ENCODE measurements around the gene HOXA1.

Gene HOXA1

GRCh38 chr7:27093184-27093895 is 2.5 kb downstream of the HOXA1 start:
- no peaks in the 10 kb centered on the region for H3K9me3 ChIP-seq (ENCODE audit: insufficient read depth, low read depth, low read length)
- peaks cover 100% of the 10 kb centered on the region for H3K27me3 ChIP-seq (ENCODE audit: insufficient read depth, low read length)
- whole genome bisulfite sequencing, result 35% methylated on average over 6 of the region's 6 CpGs
- no peak overlapping the region for H3K27ac ChIP-seq (ENCODE audit: low read depth, low read length)
- H3K4me1 ChIP-seq (ENCODE audit: insufficient read depth, low read length), result peaks cover 30% of the 10 kb centered on the region
- H3K9ac ChIP-seq (ENCODE audit: low read depth, low read length), result no peak overlapping the region
- no peaks in the 10 kb centered on the region for H3K36me3 ChIP-seq (ENCODE audit: insufficient read depth, low read length)
- no peak overlapping the region for H3K4me3 ChIP-seq (ENCODE audit: low read length)

- peaks cover 100% of the 10 kb centered on the region for H3K27me3 ChIP-seq (ENCODE audit: insufficient read depth, low read length)
- no peak overlapping the region for H3K9ac ChIP-seq (ENCODE audit: low read depth, low read length)
- H3K4me1 ChIP-seq (ENCODE audit: insufficient read depth, low read length), result peaks cover 30% of the 10 kb centered on the region
- 44% methylated on average over 1 of the region's 1 CpG for WGBS
- H3K36me3 ChIP-seq (ENCODE audit: insufficient read depth, low read length), result no peaks in the 10 kb centered on the region
- H3K4me3 ChIP-seq (ENCODE audit: low read length), result no peak overlapping the region
- no peaks in the 10 kb centered on the region for H3K9me3 ChIP-seq (ENCODE audit: insufficient read depth, low read depth, low read length)
- no peak overlapping the region for H3K27ac ChIP-seq (ENCODE audit: low read depth, low read length)
These were observed 3.0 kb downstream of the HOXA1 start for GRCh38 chr7:27092819-27093110.

- no peak overlapping the region for H3K9ac ChIP-seq (ENCODE audit: low read depth, low read length)
- WGBS, result 6% methylated on average over 9 of the region's 9 CpGs
- H3K4me1 ChIP-seq (ENCODE audit: insufficient read depth, low read length), result peaks cover 30% of the 10 kb centered on the region
These were observed 3.6 kb downstream of the HOXA1 start for GRCh38 chr7:27091941-27092818.

GRCh38 chr7:27091105-27091504 is 4.7 kb downstream of the HOXA1 start:
- H3K36me3 ChIP-seq (ENCODE audit: insufficient read depth, low read length), result no peaks in the 10 kb centered on the region
- H3K4me1 ChIP-seq (ENCODE audit: insufficient read depth, low read length), result peaks cover 30% of the 10 kb centered on the region
- peak overlapping the region; percentile 28; the same call in 1 of the 2 replicates for H3K27ac ChIP-seq (ENCODE audit: low read depth, low read length)
- 0% methylated on average over 3 of the region's 3 CpGs for whole genome bisulfite sequencing
- H3K9ac ChIP-seq (ENCODE audit: low read depth, low read length), result no peak overlapping the region
- H3K27me3 ChIP-seq (ENCODE audit: insufficient read depth, low read length), result peaks cover 98% of the 10 kb centered on the region
- no peak overlapping the region for H3K4me3 ChIP-seq (ENCODE audit: low read length)
- H3K9me3 ChIP-seq (ENCODE audit: insufficient read depth, low read depth, low read length), result no peaks in the 10 kb centered on the region

More at GRCh38 chr7:27091941-27092818, 3.6 kb downstream of the HOXA1 start:
- H3K27ac ChIP-seq (ENCODE audit: low read depth, low read length), result no peak overlapping the region
- no peaks in the 10 kb centered on the region for H3K36me3 ChIP-seq (ENCODE audit: insufficient read depth, low read length)
- no peak overlapping the region for H3K4me3 ChIP-seq (ENCODE audit: low read length)
- H3K27me3 ChIP-seq (ENCODE audit: insufficient read depth, low read length), result peaks cover 100% of the 10 kb centered on the region
- H3K9me3 ChIP-seq (ENCODE audit: insufficient read depth, low read depth, low read length), result no peaks in the 10 kb centered on the region

GRCh38 chr7:27088002-27088922 is 7.5 kb downstream of the HOXA1 start:
- no peaks in the 10 kb centered on the region for H3K9me3 ChIP-seq (ENCODE audit: insufficient read depth, low read depth, low read length)
- no peaks in the 10 kb centered on the region for H3K36me3 ChIP-seq (ENCODE audit: insufficient read depth, low read length)
- H3K9ac ChIP-seq (ENCODE audit: low read depth, low read length), result no peak overlapping the region
- peaks cover 28% of the 10 kb centered on the region for H3K4me1 ChIP-seq (ENCODE audit: insufficient read depth, low read length)
- 95% methylated on average over 67 of the region's 68 CpGs for WGBS
- H3K4me3 ChIP-seq (ENCODE audit: low read length), result no peak overlapping the region
- H3K27me3 ChIP-seq (ENCODE audit: insufficient read depth, low read length), result peaks cover 81% of the 10 kb centered on the region
- H3K27ac ChIP-seq (ENCODE audit: low read depth, low read length), result no peak overlapping the region

- Histone ChIP-seq H3K4me3 (ENCODE audit: low read length) (no peak overlapping the region), H3K27me3 (ENCODE audit: insufficient read depth, low read length) (peaks cover 36% of the 10 kb centered on the region), H3K36me3 (ENCODE audit: insufficient read depth, low read length) (no peaks in the 10 kb centered on the region), H3K9ac (ENCODE audit: low read depth, low read length) (no peak overlapping the region), H3K27ac (ENCODE audit: low read depth, low read length) (no peak overlapping the region), H3K9me3 (ENCODE audit: insufficient read depth, low read depth, low read length) (no peaks in the 10 kb centered on the region), H3K4me1 (ENCODE audit: insufficient read depth, low read length) (peaks cover 8% of the 10 kb centered on the region; the same call in 1 of the 2 replicates)
- 97% methylated on average over 1 of the region's 2 CpGs for WGBS
These were observed 12.2 kb downstream of the HOXA1 start for GRCh38 chr7:27083646-27084045.

GRCh38 chr7:27082171-27082570 is 13.6 kb downstream of the HOXA1 start:
- H3K9me3 ChIP-seq (ENCODE audit: insufficient read depth, low read depth, low read length), result no peaks in the 10 kb centered on the region
- H3K27me3 ChIP-seq (ENCODE audit: insufficient read depth, low read length), result peaks cover 22% of the 10 kb centered on the region
- no peak overlapping the region for H3K4me3 ChIP-seq (ENCODE audit: low read length)
- WGBS, result 90% methylated on average over 1 of the region's 1 CpG
- no peaks in the 10 kb centered on the region for H3K36me3 ChIP-seq (ENCODE audit: insufficient read depth, low read length)
- H3K9ac ChIP-seq (ENCODE audit: low read depth, low read length), result no peak overlapping the region
- no peak overlapping the region for H3K27ac ChIP-seq (ENCODE audit: low read depth, low read length)
- peaks cover 8% of the 10 kb centered on the region; the same call in 1 of the 2 replicates for H3K4me1 ChIP-seq (ENCODE audit: insufficient read depth, low read length)

GRCh38 chr7:27080844-27081436 is 14.9 kb downstream of the HOXA1 start:
- no peak overlapping the region for H3K9ac ChIP-seq (ENCODE audit: low read depth, low read length)
- no peaks in the 10 kb centered on the region for H3K36me3 ChIP-seq (ENCODE audit: insufficient read depth, low read length)
- H3K27ac ChIP-seq (ENCODE audit: low read depth, low read length), result peak overlapping the region; percentile 17; the same call in 1 of the 2 replicates
- peaks cover 8% of the 10 kb centered on the region; the same call in 1 of the 2 replicates for H3K4me1 ChIP-seq (ENCODE audit: insufficient read depth, low read length)
- H3K27me3 ChIP-seq (ENCODE audit: insufficient read depth, low read length), result peaks cover 12% of the 10 kb centered on the region
- H3K9me3 ChIP-seq (ENCODE audit: insufficient read depth, low read depth, low read length), result no peaks in the 10 kb centered on the region
- WGBS, result 35% methylated on average over 4 of the region's 4 CpGs
- H3K4me3 ChIP-seq (ENCODE audit: low read length), result no peak overlapping the region

- 100% methylated on average over 1 of the region's 1 CpG for WGBS
- Histone ChIP-seq H3K4me3 (ENCODE audit: low read length) (no peak overlapping the region), H3K9ac (ENCODE audit: low read depth, low read length) (no peak overlapping the region), H3K27me3 (ENCODE audit: insufficient read depth, low read length) (peaks cover 9% of the 10 kb centered on the region), H3K4me1 (ENCODE audit: insufficient read depth, low read length) (peaks cover 8% of the 10 kb centered on the region; the same call in 1 of the 2 replicates), H3K27ac (ENCODE audit: low read depth, low read length) (no peak overlapping the region), H3K36me3 (ENCODE audit: insufficient read depth, low read length) (no peaks in the 10 kb centered on the region), H3K9me3 (ENCODE audit: insufficient read depth, low read depth, low read length) (no peaks in the 10 kb centered on the region)
These were observed 16.4 kb downstream of the HOXA1 start for GRCh38 chr7:27079234-27079975.

GRCh38 chr7:27078616-27079233 is 17.1 kb downstream of the HOXA1 start:
- WGBS, result 93% methylated on average over 4 of the region's 5 CpGs
- H3K4me3 ChIP-seq (ENCODE audit: low read length), result no peak overlapping the region
- H3K36me3 ChIP-seq (ENCODE audit: insufficient read depth, low read length), result no peaks in the 10 kb centered on the region
- peaks cover 4% of the 10 kb centered on the region; the same call in 1 of the 2 replicates for H3K27me3 ChIP-seq (ENCODE audit: insufficient read depth, low read length)
- H3K27ac ChIP-seq (ENCODE audit: low read depth, low read length), result no peak overlapping the region
- no peaks in the 10 kb centered on the region for H3K9me3 ChIP-seq (ENCODE audit: insufficient read depth, low read depth, low read length)
- H3K9ac ChIP-seq (ENCODE audit: low read depth, low read length), result no peak overlapping the region
- H3K4me1 ChIP-seq (ENCODE audit: insufficient read depth, low read length), result peaks cover 8% of the 10 kb centered on the region; the same call in 1 of the 2 replicates

Data from HUES64 (cell line).